GM21737 (cell line): Measurements from ENCODE around the gene FMC1.
"Not testable (repeated sequence)": the region's sequence is repeated elsewhere in the genome, so short reads cannot be mapped to it uniquely, and the experiment has no call there.

Experiments
- ATAC-seq: cut with Tn5 transposase; IDR thresholded peaks from one replicate; pipeline ENCODE4 v1.9.1; 2021; ENCODE audit warnings: mild to moderate bottlenecking, moderate library complexity; ENCODE audit not compliant: unreplicated experiment

Gene FMC1

DNA sequence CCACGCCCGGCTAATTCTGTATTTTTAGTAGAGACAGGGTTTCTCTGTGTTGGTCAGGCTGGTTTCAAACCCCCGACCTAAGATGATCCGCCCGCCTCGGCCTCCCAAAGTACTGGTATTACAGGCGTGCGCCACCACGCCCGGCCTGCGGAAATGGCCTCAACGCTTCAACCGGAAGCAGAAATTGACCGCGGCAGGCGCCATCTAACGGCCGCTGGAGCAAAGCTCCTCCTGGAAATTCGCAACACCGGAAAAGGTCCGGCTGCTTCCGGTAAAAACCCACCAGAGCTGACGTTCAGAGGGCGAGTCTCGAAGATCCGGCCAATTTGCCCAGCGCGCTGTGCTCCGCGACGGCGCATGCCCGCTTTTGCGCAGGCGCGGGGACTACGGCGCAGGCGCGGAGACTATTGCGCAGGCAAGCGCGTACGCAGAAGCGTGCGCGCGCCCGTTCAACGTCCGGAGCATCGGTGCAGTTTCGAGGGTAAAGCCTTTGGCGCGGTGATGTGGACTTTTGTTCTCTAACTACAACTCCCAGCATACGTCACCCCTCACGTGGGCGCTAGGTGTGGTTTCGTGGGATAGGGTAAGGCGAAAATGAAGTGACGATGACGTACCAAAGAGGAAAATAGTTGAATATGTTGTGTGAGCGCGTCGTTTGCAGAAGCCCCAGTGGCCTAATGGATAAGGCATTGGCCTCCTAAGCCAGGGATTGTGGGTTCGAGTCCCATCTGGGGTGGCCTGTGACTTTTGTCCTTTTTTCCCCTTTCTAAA lies 915 bp upstream of the FMC1 start:
- ATAC-seq, result peak; percentile 82

DNA sequence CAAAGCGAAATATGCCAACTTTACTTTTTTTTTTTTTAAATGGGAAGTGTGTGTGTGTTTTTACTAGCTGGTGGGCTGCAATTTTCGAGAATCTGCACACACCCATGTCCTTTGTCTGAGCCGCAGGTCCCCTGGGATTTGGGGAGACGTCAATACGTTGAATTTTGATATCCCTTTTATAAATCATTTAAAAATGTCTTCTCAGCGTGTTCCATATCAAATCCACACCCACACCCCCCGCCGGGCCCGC lies 404 bp upstream of the FMC1 start:
- no peak for ATAC-seq

GRCh38 chr7:139341776-139342226 lies 664 bp downstream of the FMC1 start:
- no peak for ATAC-seq

GRCh38 chr7:139345042-139345441 lies 3.9 kb downstream of the FMC1 start:
- no peak for ATAC-seq

- no peak for ATAC-seq
Observed at GRCh38 chr7:139351027-139351426, 9.9 kb downstream of the FMC1 start.

GRCh38 chr7:139354729-139355128 lies 13.6 kb downstream of the FMC1 start:
- no peak for ATAC-seq

GRCh38 chr7:139355320-139355719 lies 14.2 kb downstream of the FMC1 start:
- ATAC-seq, result no peak

GRCh38 chr7:139357729-139358506 lies 16.8 kb downstream of the FMC1 start:
- not testable (repeated sequence) for ATAC-seq

DNA sequence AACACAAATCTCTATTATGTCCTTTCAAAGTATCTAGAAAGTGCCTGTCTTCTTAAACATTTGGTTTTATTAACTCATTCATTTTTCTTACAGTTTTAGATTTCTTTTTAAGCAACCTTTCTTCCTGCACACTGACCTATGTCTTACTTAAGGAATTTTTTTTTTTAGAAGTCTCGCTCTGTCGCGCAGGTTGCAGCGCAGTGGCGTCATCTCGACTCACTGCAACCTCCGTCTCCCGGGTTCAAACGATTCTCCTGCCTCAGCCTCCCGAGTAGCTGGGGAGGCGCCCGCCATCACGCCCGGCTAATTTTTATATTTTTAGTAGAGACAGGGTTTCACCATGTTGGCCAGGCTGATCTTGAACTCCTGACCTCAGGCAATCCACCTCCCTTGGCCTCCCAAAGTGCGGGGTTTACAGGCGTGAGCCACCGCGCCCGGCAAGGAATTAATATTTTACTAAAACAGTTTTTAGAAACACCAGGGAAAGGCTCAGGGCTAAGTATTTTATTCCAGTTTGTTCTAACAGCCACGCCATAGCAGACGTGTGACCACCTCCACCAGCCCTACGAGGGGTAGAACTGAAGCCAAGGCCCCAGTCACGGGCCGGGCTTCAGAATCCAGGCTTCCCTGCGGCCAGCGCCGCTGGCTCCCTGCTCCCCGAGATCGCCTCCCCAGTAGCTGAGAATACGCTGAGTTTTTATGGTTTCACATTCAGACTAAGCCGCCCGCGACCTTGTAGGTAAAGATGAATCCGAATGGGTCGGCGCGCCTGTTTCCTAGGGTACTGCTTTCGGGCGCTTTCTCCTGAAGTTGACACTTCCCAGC lies 17.6 kb downstream of the FMC1 start:
- ATAC-seq, result no peak

- peak; percentile 81 for ATAC-seq
Observed at GRCh38 chr7:139359366-139360209, 18.5 kb downstream of the FMC1 start, which contains the start of gene LUC7L2. TSS of gene LUC7L2 (plus strand) at chr7:139359894. CDS start at chr7:139360262, 368 bp downstream.

GRCh38 chr7:139360210-139360947 lies 19.2 kb downstream of the FMC1 start:
- ATAC-seq, result peak; percentile 68

DNA sequence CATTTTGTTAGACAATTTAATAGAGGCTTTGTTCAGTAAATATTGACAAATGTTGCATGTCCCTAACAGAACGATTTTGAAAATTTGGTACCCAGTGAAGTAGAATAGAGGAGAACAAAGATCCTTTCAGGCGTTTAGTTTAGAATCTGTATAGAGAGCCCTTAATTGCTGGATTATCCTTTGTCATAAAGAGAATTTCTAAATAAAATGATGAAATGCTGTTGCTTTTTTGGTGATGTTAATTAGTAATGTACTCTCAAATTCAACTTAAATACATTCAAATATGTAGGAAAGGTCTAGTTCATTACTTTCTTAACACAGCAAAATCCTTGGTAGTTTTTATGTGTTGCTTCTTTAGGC lies 19.8 kb downstream of the FMC1 start:
- no peak for ATAC-seq

- ATAC-seq, result no peak
Observed at GRCh38 chr7:139361523-139361922, 20.4 kb downstream of the FMC1 start.

- no peak for ATAC-seq
Observed at GRCh38 chr7:139362302-139362701, 21.2 kb downstream of the FMC1 start.

DNA sequence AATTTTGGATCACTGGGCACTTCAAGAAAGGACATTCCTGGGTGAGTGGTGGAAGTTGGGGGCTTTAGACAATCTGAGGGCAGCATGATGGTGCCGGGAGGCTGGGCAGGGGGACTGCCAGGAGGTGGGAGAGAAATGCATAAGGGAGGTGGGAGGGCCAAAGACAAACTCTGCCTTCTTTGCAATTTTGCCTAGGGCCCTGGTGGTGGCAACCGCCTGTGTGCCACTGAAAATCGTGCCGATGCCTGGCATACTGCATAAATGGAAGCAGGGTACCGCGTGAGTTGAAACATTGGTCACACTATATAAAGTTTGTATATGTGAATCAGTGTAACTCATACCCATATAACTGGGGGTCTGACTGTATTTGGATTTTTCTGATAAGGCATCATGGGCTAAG lies 21.8 kb downstream of the FMC1 start:
- no peak for ATAC-seq

GRCh38 chr7:139365336-139365735 lies 24.2 kb downstream of the FMC1 start:
- no peak for ATAC-seq

DNA sequence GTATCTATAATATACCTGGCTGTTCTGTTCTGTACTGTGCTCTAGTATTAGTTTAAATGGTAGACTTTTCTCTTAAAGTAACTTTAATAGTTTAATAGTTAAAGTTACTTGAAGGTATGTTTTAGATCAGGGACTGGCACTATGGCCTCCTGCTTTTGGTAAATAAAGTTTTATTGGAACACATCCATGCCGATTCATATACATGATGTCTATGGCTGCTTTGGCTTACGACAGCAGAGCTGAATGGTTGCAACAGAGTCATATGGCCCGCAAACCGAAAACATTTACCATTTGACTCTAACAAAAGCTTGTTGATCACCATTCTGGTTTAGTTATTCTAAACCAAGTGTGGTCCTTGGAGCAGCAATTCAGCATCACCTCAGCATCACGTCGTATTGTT lies 25.3 kb downstream of the FMC1 start:
- ATAC-seq, result no peak

DNA sequence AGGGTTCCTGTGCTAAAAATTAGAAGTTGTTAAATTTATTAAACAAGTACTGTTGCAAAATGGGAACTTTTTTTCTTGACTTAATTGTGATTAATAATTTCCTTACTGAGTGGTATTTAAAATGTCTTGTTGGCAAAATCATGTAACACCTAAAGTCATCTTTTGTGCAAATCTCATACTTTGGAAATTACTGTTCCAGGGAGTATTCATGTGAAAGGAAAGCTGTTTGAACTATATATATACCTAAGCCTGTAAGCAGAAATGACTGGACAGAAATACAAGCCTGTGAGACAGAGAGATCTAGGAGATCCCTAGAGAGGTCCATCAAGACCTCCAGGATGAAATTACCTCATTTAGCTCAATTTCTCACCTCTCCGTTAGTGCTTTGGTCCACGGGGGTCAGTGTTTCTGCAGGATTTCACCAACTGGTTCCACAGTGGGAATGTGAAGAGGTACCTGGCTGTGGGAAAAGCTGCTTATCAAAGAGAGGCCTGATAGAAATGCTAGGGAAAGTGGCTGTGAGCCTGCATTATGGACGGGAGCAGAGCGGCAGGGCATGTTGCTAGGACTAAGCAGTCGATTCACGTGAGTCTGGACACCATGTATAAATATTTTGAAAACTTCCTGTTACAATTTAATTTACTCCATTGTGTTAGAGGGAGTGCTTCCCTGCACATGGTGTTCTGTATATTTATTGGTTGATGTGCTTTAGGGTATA lies 26.5 kb downstream of the FMC1 start:
- ATAC-seq, result no peak

- ATAC-seq, result no peak
Observed at GRCh38 chr7:139370301-139370942, 29.3 kb downstream of the FMC1 start.
